K562 (cell line): ENCODE measurements around the gene CSF1R. TPM values are rescaled to one million over a fixed set of nuclear protein-coding genes. Genes with fewer than 3 reads are reported as not detected.

ENCODE experiments used
- ATF7 ChIP-seq: fragments of 450-650 bp; IDR thresholded peaks from 2 replicates; pipeline ENCODE4 v1.7.1; 2014; ENCODE audit warnings: mild to moderate bottlenecking, moderate library complexity
- C11orf30 ChIP-seq: fragments of 450-650 bp; IDR thresholded peaks from 2 replicates; pipeline ENCODE4 v1.6.1; 2016; ENCODE audit warnings: low read depth, mild to moderate bottlenecking
- DMBX1 ChIP-seq: fragments of 250-450 bp; sonication (Bioruptor Pico); IDR thresholded peaks from 2 replicates; pipeline ENCODE4 v1.8.0; 2022; ENCODE audit warnings: inconsistent platforms, mild to moderate bottlenecking, moderate library complexity, borderline replicate concordance
- ETV5 ChIP-seq: sonication (generic); formaldehyde crosslinking; IDR thresholded peaks from 2 replicates; pipeline ENCODE4 v1.4.0; 2020; ENCODE audit warnings: low read depth, mild to moderate bottlenecking, missing genetic modification reagents
- HDAC6 ChIP-seq: IDR thresholded peaks from 2 replicates; pipeline ENCODE4 v1.6.1; 2012; ENCODE audit warnings: low read depth, mild to moderate bottlenecking, control low read depth, inconsistent platforms, low read length, moderate library complexity
- MAFF ChIP-seq: IDR thresholded peaks from 2 replicates; pipeline ENCODE4 v1.6.1; 2012; ENCODE audit warnings: low read length, improper control_type of control experiment
- SMARCA5 ChIP-seq: fragments of 450-650 bp; IDR thresholded peaks from 2 replicates; pipeline ENCODE4 v1.6.1; 2016
- ZC3H11A ChIP-seq: IDR thresholded peaks from 2 replicates; pipeline ENCODE4 v1.6.1; 2012; ENCODE audit warnings: low read depth, low read length, improper control_type of control experiment
- polyA plus RNA-seq, 8 experiments: library from polyadenylated mRNA; depleted of rRNA in 4 of 8; stranded (reverse) in 5 of 8; unstranded in 3 of 8; fragments of >200 nt; fragmentation: Nextera tagmentation in 2 of 8; fragmentation: Illumina TruSeq in 1 of 8; extraction: Ambion mirVana in 2 of 8; extraction: Trizol in 1 of 8; gene quantifications; 2 replicates each; pipeline versions ENCODE4 v1.2.1 to v1.2.3, GENCODE V29; 2011 to 2014; ENCODE audit warnings: inconsistent platforms in 1 of 8, missing spikeins in 1 of 8
- total RNA-seq, 7 experiments: library from RNA; depleted of rRNA in 6 of 7; stranded (reverse); fragments of >200 nt in 6 of 7; fragmentation: Illumina TruSeq in 2 of 7; extraction: Trizol in 2 of 7; gene quantifications; 2 replicates each; pipeline versions ENCODE4 v1.2.1 to v1.2.3, GENCODE V29; 2011 to 2021; ENCODE audit warnings: low replicate concordance in 1 of 7
- TF ChIP-seq, protein P1 (sequence below), 3 experiments: fragments of 200-800 bp in 1 of 3; sonication (Bioruptor generic) in 1 of 3; sonication (generic) in 1 of 3; formaldehyde crosslinking in 1 of 3; IDR thresholded peaks; 2 replicates each; pipeline versions ENCODE4 v1.6.1 to v1.8.0; 2016 to 2022; ENCODE audit warnings: mild to moderate bottlenecking in 2 of 3, missing compliant biosample characterization in 2 of 3, missing genetic modification characterization in 2 of 3, missing genetic modification reagents in 1 of 3
- TF ChIP-seq, protein P2 (sequence below): fragments of 200-400 bp; formaldehyde crosslinking; IDR thresholded peaks from 2 replicates; pipeline ENCODE4 v1.6.1; 2017; ENCODE audit warnings: mild to moderate bottlenecking, low read depth, low read length, moderate library complexity

The CSF1R gene
- total and polyA plus RNA-seq, 9 of the 15 experiments (the other 6 are each of a cell fraction or from before 2014, with no cell fraction given), result 0.03 to 0.64 (median 0.20) TPM; not detected in 6

DNA sequence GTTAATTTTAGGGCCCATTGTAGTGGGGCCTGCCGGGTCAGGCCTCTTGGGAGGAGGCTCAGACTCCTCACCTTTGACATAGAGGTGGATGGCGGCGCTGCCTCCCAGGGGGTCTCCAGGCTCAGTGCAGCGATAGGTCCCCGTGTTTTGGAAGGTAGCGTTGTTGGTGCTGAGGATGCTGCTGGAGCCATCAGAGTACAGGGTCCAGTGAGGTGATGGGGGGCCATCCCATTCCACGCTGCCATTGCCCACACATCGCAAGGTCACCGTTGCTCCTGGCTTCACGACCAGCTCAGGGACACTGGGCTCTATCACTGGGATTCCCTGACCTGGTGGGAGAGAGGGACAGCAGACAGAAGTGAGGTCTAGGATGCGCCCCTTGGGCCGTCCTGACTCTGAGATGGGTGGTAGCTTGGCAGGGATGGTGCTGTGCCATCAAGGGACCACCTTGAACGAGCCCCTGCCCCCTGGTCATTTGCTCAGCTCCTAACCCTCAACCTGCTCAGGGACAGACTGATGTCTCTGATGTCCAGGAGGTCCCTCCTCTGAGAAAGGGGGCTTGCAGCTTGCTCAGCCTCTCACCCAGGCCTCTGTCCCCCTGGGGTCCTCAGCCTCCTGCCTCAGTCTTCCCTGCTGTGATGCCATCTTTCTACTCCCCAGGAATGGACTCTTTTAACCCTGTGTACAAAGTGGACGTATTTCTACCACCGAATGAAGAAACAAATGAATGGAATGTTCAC lies 5.5 kb downstream of the CSF1R start (continued):
- TF ChIP-seq C11orf30 (no peak), ATF7 (no peak), ZC3H11A (no peak), HDAC6 (no peak), MAFF (no peak), ETV5 (no peak), DMBX1 (CRISPR knock-in tag) (no peak), SMARCA5 (no peak)
- TF ChIP-seq, protein P1, sequence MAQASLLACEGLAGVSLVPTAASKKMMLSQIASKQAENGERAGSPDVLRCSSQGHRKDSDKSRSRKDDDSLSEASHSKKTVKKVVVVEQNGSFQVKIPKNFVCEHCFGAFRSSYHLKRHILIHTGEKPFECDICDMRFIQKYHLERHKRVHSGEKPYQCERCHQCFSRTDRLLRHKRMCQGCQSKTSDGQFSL (CRISPR knock-in tag; IDR thresholded peaks at IDR 0.05), result no peak
- TF ChIP-seq, protein P1 (tag; IDR thresholded peaks at IDR 0.05), result no peak
- TF ChIP-seq, protein P2, sequence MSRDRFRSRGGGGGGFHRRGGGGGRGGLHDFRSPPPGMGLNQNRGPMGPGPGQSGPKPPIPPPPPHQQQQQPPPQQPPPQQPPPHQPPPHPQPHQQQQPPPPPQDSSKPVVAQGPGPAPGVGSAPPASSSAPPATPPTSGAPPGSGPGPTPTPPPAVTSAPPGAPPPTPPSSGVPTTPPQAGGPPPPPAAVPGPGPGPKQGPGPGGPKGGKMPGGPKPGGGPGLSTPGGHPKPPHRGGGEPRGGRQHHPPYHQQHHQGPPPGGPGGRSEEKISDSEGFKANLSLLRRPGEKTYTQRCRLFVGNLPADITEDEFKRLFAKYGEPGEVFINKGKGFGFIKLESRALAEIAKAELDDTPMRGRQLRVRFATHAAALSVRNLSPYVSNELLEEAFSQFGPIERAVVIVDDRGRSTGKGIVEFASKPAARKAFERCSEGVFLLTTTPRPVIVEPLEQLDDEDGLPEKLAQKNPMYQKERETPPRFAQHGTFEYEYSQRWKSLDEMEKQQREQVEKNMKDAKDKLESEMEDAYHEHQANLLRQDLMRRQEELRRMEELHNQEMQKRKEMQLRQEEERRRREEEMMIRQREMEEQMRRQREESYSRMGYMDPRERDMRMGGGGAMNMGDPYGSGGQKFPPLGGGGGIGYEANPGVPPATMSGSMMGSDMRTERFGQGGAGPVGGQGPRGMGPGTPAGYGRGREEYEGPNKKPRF, result no peak
